NCI-H82 treated with DMSO at 0.1 percent for 48 hours (cell line): ENCODE measurements around the gene NOL6.

Experiments
- DNase-seq: peaks from one replicate; lab custom pipeline; 2025; ENCODE audit not compliant: unreplicated experiment; lab: John Stamatoyannopoulos, UW

The NOL6 gene

DNA sequence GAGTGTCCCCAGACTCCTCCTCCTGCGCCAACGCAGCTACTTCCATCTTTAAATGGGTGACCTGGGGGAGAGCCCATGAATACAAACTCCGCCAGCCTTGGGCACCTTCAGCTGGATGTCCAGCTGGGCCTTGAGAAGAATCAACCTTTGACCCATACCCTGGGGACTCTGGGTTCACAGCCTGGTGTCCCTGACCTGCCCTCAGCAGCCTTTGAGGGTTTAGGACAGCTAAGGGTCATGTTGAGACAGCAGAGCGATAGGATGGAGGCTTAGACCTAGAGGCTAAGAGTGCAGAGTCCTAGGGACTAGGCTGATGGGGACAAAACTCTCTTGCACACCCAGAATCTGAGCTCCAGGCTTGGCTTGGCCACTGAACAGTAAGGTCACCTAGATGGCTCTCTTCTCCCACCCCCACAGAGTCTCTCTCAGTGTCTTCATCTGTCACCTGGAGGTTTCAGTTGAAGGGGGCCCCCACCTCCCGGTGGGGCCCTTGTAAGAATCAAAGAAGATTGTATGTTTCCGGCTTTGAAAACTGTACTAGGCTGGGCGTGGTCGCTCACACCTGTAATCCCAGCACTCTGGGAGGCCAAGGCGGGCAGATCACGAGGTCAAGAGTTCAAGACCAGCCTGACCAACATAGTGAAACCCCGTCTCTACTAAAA lies 19.6 kb downstream of the NOL6 start:
- no peak for DNase-seq

- DNase-seq, result no peak
Observed at GRCh38 chr9:33453286-33453860, 20.4 kb downstream of the NOL6 start.

- DNase-seq, result peak; percentile 20
Observed at GRCh38 chr9:33452828-33453271, 20.9 kb downstream of the NOL6 start.

DNA sequence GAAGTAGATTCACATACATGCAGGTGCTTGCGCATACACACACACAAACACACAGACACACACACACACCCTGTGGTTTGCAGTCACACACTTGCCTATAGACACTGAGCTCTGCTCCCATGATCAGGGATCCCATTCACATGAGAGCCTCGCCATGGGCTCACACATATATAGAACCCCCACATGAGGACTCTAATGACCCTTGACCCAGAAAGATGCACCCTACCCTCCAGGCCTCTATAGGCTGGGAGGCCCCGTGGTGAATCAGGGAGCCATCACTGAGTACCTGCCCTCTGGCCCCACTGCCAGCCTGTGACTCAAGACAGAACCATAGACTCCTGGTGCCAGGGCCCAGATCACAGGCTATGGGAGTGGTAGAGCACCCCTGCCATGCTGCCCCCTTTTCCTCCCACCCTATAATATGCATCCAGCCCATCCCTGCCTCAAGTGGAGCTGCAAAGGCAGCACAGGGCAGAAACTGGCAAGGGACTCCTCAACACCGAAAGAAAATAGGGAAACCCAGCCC lies 23.0 kb downstream of the NOL6 start:
- DNase-seq, result no peak

DNA sequence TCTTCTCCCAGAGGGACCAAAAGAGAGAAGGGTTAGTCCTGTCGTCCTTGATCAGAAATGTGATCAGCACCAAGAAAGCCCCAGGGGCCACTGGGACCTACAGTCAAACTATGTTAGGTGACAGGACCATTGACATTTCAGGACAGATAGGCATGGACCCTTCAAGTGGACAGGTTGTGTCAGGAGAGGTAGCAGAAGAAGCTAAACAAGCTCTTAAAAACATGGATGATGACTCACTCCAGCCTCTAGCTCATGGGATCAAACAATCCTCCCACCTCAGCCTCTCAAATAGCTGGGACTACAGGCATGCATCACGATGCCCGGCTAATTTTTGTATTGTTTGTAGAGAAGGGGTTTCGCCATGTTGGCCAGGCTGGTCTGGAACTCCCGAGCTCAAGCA lies 24.0 kb downstream of the NOL6 start:
- no peak for DNase-seq

- DNase-seq, result no peak
Observed at GRCh38 chr9:33447799-33448553, 25.7 kb downstream of the NOL6 start.

DNA sequence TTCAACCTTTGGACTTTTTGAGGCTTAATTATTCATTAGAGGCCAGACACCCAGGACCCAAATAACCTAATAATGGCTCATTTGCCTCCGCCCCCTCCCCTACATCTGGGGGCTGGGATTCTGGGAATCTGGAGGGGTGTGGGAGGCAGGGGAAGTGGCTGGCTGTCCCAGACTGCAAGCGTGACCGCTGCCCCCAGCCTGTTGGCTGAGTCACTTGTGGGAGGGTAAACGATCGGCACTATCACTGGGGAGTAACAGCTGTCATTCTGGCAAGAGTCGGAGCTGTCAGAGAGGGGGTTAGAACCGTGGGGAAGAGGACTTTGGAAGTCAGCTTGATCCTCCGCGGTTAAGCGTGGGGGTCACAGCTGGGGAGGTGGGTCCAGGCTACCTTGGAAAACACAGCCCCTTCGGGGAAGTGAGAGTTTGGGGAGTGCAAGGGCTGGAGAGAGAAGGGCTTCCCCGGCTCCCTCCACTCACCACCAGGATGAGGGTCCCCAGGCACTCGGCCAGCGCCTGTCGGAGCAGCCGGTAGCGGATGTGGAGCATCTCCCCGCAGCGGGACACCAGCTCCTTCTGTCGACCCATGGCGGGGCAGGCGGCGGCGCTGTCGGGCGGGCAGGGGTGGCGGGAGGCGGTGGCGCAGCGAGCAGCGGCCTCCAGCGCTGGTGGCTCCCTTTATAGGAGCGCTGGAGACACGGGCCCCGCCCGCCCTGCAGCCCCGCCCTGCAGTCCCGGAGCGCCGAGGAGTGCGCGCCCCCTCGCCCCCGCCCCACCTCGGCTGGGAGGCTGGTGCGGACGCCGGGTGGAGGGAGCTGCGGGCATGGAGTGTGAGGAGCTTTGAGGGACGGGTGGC lies 26.6 kb downstream of the NOL6 start, which contains the start of gene AQP3:
TSS of gene AQP3 (minus strand) at position 648 of the 853 bp plus-strand sequence. CDS start at position 585, 63 bp downstream.
- DNase-seq, result peak; percentile 54

GRCh38 chr9:33446240-33446945 lies 27.3 kb downstream of the NOL6 start:
- no peak for DNase-seq

GRCh38 chr9:33445389-33446239 lies 28.1 kb downstream of the NOL6 start:
- DNase-seq, result no peak

- no peak for DNase-seq
Observed at GRCh38 chr9:33443464-33444154, 30.1 kb downstream of the NOL6 start.

DNA sequence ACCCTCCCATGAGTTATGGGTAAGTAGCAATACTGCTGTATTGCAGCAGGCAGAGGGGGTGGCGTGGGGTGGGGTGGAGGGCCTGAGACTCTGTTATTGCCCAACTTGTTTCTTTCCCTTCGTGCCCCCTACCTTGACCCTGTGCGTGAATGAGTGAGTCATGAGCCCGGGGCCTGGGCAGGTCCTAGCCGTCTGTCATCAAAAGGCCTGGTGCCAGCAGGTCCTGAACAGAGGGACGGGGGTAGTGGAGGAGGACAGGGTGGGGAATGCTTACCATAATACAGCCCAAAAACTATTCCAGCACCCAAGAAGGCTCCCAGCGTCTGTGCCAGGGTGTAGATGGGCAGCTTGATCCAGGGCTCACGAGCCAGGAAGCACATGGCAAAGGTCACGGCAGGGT lies 30.7 kb downstream of the NOL6 start:
- no peak for DNase-seq

DNA sequence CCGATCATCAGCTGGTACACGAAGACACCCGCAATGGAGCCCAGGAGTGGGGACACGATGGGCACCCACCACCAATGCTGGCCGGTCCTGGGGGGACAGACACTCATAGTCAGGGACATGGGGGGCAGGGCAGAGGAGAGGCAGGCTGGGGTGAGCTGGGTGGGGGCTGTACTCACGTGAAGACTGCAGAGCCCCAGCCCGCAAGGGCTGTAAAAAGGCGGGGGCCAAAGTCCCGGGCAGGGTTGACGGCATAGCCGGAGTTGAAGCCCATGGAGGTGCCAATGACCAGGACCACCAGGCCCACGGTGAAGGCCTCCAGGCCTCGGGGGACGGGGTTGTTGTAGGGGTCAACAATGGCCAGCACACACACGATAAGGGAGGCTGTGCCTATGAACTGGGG lies 31.6 kb downstream of the NOL6 start:
- no peak for DNase-seq

DNA sequence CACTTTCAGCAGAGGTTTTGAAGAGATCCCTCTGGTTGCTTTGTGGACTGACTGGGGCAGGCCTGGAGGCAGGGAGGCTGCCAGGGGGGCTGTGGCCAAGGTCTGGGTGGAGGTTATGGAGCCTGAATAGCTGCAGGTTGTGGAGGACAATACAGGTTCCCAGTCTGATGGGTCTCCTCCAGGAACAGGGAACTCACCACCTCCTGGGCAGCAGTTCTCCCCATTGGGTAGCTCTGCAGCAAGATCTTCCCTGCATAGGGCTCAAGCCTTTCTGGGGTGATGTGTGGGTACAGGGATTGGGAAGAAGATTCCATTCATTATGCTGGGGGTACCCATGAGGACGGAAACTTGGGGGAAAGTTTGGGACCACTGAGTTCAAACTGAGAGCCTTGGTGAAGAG lies 33.1 kb downstream of the NOL6 start:
- no peak for DNase-seq

- no peak for DNase-seq
Observed at GRCh38 chr9:33440204-33440603, 33.5 kb downstream of the NOL6 start.

- DNase-seq, result no peak
Observed at GRCh38 chr9:33439731-33440130, 34.0 kb downstream of the NOL6 start.

DNA sequence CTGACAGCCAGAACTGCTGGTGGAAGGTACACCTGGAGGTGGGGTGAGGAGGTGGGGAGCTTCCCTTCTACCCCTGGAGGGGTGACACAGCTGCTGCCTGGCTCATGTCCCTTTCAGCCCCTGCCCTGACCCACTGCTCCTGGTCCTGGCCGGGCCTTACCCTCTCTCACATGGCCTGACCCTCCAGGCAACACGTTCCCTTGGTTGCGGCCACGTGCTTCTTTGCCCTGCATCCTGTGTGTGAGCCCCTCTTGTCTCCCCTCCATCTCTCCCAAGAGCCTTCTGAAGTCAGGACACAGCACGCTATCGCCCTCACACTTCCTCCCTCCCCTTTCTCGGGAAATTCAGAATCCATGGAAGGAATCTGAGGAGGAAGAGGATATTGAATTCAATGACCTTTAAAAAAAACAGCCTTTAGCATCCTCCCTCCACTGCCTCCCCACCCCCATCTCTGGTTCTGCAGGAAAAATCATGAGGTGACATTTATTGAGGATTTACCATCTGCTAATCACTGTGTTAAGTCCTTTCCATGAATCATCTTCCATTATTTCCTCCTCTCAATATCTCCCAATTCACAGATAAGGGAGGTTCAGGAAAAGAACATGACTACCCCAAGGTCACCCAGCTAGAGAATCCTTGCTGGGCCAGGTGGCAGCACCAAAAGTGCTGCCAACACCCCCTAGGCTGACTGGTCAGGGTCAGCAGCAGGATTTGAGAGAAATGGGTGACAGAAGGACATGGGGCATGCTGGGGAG lies 34.6 kb downstream of the NOL6 start:
- DNase-seq, result no peak

GRCh38 chr9:33437898-33438297 lies 35.8 kb downstream of the NOL6 start:
- DNase-seq, result no peak

- DNase-seq, result no peak
Observed at GRCh38 chr9:33437205-33437604, 36.5 kb downstream of the NOL6 start.
